GM18520 (cell line): ENCODE results near the gene SLC66A1.
A peak's percentile ranks its signal among the peaks of the same experiment; 100 is the strongest.
"Not testable (repeated sequence)": the region's sequence is repeated elsewhere in the genome, so short reads cannot be mapped to it uniquely, and the experiment has no call there.

Experiments
- ATAC-seq: cut with Tn5 transposase; IDR thresholded peaks from one replicate; pipeline ENCODE4 v1.9.1; 2021; ENCODE audit not compliant: unreplicated experiment

Gene SLC66A1

DNA sequence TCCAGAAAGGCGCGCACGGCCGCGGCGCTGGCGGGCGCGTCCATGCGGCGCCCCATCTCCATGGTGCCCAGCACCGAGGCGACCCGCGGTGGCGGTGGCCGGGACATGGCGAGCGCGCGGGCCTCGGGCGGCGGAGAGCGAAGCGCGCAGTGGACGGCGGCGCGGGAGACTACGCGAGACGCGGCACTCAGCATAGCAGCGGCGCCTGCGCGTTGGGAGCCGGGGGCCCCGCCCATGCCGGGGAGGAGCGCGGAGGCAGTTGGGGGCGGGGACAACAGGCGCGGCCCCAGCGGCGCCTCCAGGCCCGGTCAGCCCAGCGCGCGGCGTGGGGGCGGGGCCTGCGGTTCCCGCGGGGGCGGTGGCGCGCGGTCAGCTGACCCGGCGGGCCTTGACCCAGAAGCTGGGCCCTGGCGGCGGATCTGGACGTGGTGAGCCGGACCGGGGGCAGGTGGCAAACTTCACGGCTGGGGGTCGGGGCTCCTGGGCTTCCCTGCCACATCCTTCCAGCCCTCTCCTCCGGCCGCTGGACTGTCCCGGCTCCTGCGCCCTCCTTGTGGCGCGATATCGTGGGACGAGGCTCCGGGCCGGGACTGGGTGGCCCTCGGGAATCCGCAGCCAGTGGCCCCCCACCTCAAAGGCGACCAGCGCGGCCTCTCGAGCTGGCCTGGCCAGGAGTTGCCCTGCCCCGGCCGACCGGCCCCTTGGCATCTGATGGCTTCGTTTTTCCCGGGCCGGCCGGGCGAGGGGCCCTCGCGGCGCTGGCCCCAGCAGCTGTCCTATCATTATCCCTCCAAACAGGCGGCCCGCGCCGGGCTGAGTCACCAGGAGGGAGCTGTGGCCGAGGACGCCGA is at the start of gene SLC66A1, which contains the start of gene AKR7A2:
Gene SLC66A1 (plus strand): TSS at position 396 of the 851 bp plus-strand sequence. CDS start 5,352 bp downstream, outside the sequence.
Gene AKR7A2 (minus strand): TSS at position 214 of the 851 bp plus-strand sequence. CDS start 20 bp downstream, at position 194.
- peak; percentile 82 for ATAC-seq

- ATAC-seq: no peak
Observed at GRCh38 chr1:19262744-19263143, 49.4 kb upstream of the SLC66A1 start.

DNA sequence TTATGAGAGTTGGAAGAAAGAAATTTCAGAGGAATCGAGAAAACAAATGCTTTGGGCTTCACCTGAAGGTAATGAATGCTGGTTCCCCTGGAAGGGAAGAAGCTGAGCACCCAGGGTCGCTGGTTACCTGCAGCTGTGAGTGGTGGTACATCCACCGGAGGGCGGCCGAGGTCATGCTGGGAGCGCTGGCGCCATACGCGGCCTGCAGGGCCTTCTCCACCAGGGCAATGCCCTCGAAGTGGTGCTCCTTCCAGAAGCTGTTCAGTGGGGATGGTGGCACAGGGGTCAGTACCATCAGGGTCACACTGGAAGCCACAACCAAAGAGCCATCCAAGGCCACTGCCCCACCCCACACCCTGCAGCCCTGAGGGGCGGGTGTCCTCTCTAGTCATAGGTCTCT is 43.7 kb upstream of the SLC66A1 start:
- ATAC-seq: no peak

GRCh38 chr1:19269427-19270342 is 42.4 kb upstream of the SLC66A1 start:
- ATAC-seq: not testable (repeated sequence)

- not testable (repeated sequence) for ATAC-seq
Observed at GRCh38 chr1:19270343-19270730, 41.8 kb upstream of the SLC66A1 start.

GRCh38 chr1:19272064-19272463 is 40.1 kb upstream of the SLC66A1 start:
- ATAC-seq: no peak

- ATAC-seq: no peak
Observed at GRCh38 chr1:19273106-19273843, 38.9 kb upstream of the SLC66A1 start.

GRCh38 chr1:19273844-19274531 is 38.1 kb upstream of the SLC66A1 start:
- not testable (repeated sequence) for ATAC-seq

- ATAC-seq: no peak
Observed at GRCh38 chr1:19274636-19275035, 37.5 kb upstream of the SLC66A1 start.

GRCh38 chr1:19283891-19284290 is 28.2 kb upstream of the SLC66A1 start:
- no peak for ATAC-seq

- ATAC-seq: no peak
Observed at GRCh38 chr1:19284881-19285280, 27.2 kb upstream of the SLC66A1 start.

GRCh38 chr1:19285366-19285765 is 26.8 kb upstream of the SLC66A1 start:
- not testable (repeated sequence) for ATAC-seq

- ATAC-seq: not testable (repeated sequence)
Observed at GRCh38 chr1:19285807-19286206, 26.3 kb upstream of the SLC66A1 start.

DNA sequence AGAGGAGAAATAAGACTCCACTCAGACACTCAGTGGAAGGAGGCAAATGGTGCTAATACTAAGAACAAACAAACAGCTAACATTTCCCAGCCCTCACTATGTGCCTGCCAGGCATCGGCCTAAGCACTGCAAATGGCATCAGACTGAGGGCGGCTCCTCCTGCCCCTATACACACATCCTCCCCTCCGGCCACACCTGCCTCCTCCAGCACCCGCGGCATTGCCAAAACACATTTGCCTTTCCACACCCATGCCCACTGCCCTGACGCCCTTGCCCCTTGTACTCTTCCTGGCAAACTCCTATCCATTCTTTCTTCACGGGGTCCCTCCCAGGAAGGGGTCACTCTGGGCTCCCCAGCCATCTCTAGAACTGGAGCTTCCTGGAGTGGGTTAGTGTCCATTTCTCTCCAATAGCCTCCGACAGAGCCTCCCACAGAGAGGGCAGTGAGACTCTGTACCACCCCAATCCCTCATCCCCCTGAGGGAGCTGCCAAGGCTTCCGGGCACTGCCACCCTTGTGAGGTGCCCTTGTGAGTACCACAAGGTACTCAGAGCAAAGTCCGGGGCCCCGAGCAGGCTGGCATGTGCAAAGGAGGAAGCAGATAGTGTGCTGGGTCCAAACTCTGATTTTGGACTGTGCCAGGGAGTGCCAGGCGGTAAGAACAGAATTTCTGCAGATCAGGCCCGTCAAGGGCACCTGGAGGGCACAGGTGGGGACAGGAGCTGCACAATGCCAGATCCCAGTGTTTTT is 24.5 kb upstream of the SLC66A1 start:
- ATAC-seq: no peak

- not testable (repeated sequence) for ATAC-seq
Observed at GRCh38 chr1:19288324-19289241, 23.5 kb upstream of the SLC66A1 start, which contains the start of gene AKR7A3. AKR7A3 (minus strand) TSS chr1:19288770; CDS start chr1:19288709, 61 bp downstream.

- no peak for ATAC-seq
Observed at GRCh38 chr1:19289244-19289643, 22.9 kb upstream of the SLC66A1 start.

GRCh38 chr1:19294638-19295037 is 17.5 kb upstream of the SLC66A1 start:
- ATAC-seq: no peak

DNA sequence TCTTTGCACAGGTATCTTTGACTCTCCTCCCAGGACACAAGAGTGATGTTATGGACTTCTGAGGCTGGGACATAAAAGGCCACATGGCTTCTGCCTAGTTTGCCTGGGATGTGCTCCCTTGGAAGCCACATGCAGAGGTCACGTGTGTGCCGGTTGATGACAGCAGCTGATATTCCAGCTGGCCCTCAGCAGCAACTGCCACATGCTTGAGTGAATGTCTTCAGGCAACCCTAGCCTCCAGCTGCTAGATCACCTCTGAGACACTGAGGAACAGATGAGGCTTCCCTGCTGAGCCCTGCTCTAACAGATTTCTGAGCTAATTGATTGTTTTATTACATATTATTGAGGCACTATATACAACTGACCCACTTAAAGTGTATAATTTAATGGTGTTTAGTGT is 11.9 kb upstream of the SLC66A1 start:
- ATAC-seq: no peak
